B cell (primary cell): ENCODE data around the gene FAM13C. TPM values are rescaled to one million over a fixed set of nuclear protein-coding genes. Genes with fewer than 3 reads are reported as not detected.

ENCODE experiments used
- ATAC-seq: fragments of 200-7000 bp; cut with Tn5 transposase; one replicate; pipeline ENCODE4 v1.10.0; 2021; ENCODE audit warnings: low read depth, mild to moderate bottlenecking, moderate number of reproducible peaks, moderate library complexity
- CTCF ChIA-PET: fragments of 350-600 bp; sonication (Branson Sonifier 250); formaldehyde crosslinking; loops from one replicate; lab custom pipeline; 2021; ENCODE audit warnings: antibody characterized with exemption, inconsistent platforms; lab: Charles Lee
- POLR2A ChIA-PET: fragments of 350-600 bp; sonication (Branson Sonifier 250); formaldehyde crosslinking; loops from one replicate; lab custom pipeline; 2021; ENCODE audit warnings: antibody characterized with exemption; lab: Charles Lee
- DNase-seq: peaks from one replicate; pipeline ENCODE4 v3.0.0; 2013
- H2AFZ ChIP-seq: 2 replicates; pipeline ENCODE4 v1.6.1; 2012; ENCODE audit warnings: mild to moderate bottlenecking, low read depth, low read length; ENCODE audit not compliant: insufficient read depth, poor library complexity, severe bottlenecking
- H3K27ac ChIP-seq, 2 donors: 1 replicate in 1 of 2; 2 replicates in 1 of 2; pipeline ENCODE4 v1.5.1; 2012 to 2013; ENCODE audit warnings: low read length in 2 of 2, mild to moderate bottlenecking in 2 of 2, moderate library complexity in 1 of 2
- H3K27me3 ChIP-seq, 4 experiments: fragments of 200-600 bp in 1 of 4; sonication (generic) in 1 of 4; replicated peaks in 1 of 4; 1 replicate in 2 of 4; 2 replicates in 2 of 4; pipeline versions ENCODE4 v1.6.1 to v1.7.0; 2013 to 2016; ENCODE audit warnings: low read length in 3 of 4, mild to moderate bottlenecking in 2 of 4, mixed read lengths in 1 of 4, moderate library complexity in 1 of 4; ENCODE audit not compliant: insufficient read depth in 4 of 4, control insufficient read depth in 3 of 4; ENCODE audit errors: control extremely low read depth in 1 of 4
- H3K36me3 ChIP-seq, 2 experiments: replicated peaks in 1 of 2; 1 replicate in 1 of 2; 2 replicates in 1 of 2; pipeline versions ENCODE4 v1.6.1 to v1.7.1; 2013; ENCODE audit warnings: low read length in 1 of 2; ENCODE audit not compliant: insufficient read depth in 2 of 2, control insufficient read depth in 1 of 2; ENCODE audit errors: control extremely low read depth in 1 of 2, extremely low read depth in 1 of 2
- H3K4me1 ChIP-seq, 2 donors: fragments of 200-600 bp in 1 of 2; sonication (generic) in 1 of 2; 1 replicate in 1 of 2; 2 replicates in 1 of 2; pipeline versions ENCODE4 v1.5.1 to v1.6.1; 2013 to 2017; ENCODE audit warnings: low read length in 2 of 2; ENCODE audit not compliant: control insufficient read depth in 2 of 2, insufficient read depth in 2 of 2
- H3K4me2 ChIP-seq: replicated peaks from 2 replicates; pipeline ENCODE3; 2012; ENCODE audit warnings: mild to moderate bottlenecking, low read depth, low read length; ENCODE audit not compliant: poor library complexity, severe bottlenecking
- H3K4me3 ChIP-seq, 5 experiments: fragments of 200-600 bp in 1 of 5; sonication (generic) in 1 of 5; 1 replicate in 3 of 5; 2 replicates in 2 of 5; pipeline versions ENCODE4 v1.5.1 to v1.7.0; 2011 to 2016; ENCODE audit warnings: low read length in 4 of 5, mild to moderate bottlenecking in 4 of 5, low read depth in 2 of 5, control low read depth in 1 of 5, moderate library complexity in 1 of 5; ENCODE audit not compliant: insufficient read depth in 1 of 5; ENCODE audit errors: control extremely low read depth in 1 of 5, extremely low read depth in 1 of 5
- H3K79me2 ChIP-seq: fragments of 200-600 bp; sonication (generic); one replicate; pipeline ENCODE4 v1.6.0; 2016; ENCODE audit warnings: low read length; ENCODE audit not compliant: control insufficient read depth, insufficient read depth
- H3K9ac ChIP-seq: fragments of 200-600 bp; sonication (generic); 2 replicates; pipeline ENCODE4 v1.6.1; 2017; ENCODE audit warnings: mild to moderate bottlenecking, low read length, moderate library complexity
- H3K9me3 ChIP-seq, 3 donors: one replicate each; pipeline versions ENCODE4 v1.6.1 to v1.7.1; 2013; ENCODE audit warnings: low read length in 2 of 3; ENCODE audit not compliant: control insufficient read depth in 2 of 3, insufficient read depth in 1 of 3; ENCODE audit errors: control extremely low read depth in 1 of 3
- H4K20me1 ChIP-seq: 2 replicates; pipeline ENCODE4 v1.6.0; 2012; ENCODE audit warnings: mild to moderate bottlenecking, low read length; ENCODE audit not compliant: insufficient read depth, control insufficient read depth, poor library complexity, severe bottlenecking
- H3K27ac Mint-ChIP-seq: one replicate; pipeline ENCODE4 v1.8.0; 2021; ENCODE audit warnings: mixed read lengths
- H3K27me3 Mint-ChIP-seq: one replicate; pipeline ENCODE4 v1.8.0; 2021; ENCODE audit warnings: mixed read lengths
- H3K4me1 Mint-ChIP-seq: one replicate; pipeline ENCODE4 v1.8.0; 2021; ENCODE audit warnings: mixed read lengths
- H3K4me3 Mint-ChIP-seq: one replicate; pipeline ENCODE4 v1.8.0; 2021; ENCODE audit warnings: mixed read lengths
- H3K9me3 Mint-ChIP-seq: one replicate; pipeline ENCODE4 v1.8.0; 2022; ENCODE audit warnings: mixed read lengths; ENCODE audit not compliant: insufficient read depth
- EZH2 ChIP-seq: IDR thresholded peaks from 2 replicates; pipeline ENCODE4 v1.6.1; 2012; ENCODE audit warnings: borderline replicate concordance, low read depth, mild to moderate bottlenecking, moderate library complexity, low read length; ENCODE audit not compliant: insufficient read depth, poor library complexity, severe bottlenecking
- WGBS: methylation state at CpG from one replicate; pipeline ENCODE4 v1.1.5; 2013; ENCODE audit warnings: missing lambda C conversion rate; ENCODE audit not compliant: insufficient coverage; 5-methylcytosine and 5-hydroxymethylcytosine counted together
- intact Hi-C: fragments of 100-400 bp; cut with micrococcal nuclease; formaldehyde crosslinking; loops from one replicate; pipeline ENCODE4 v1.10.0; 2022
- polyA plus RNA-seq: library from polyadenylated mRNA; depleted of rRNA; stranded (reverse); fragments of >200 nt; gene quantifications from 2 replicates; pipeline ENCODE4 v1.2.3, GENCODE V29; 2012
- total RNA-seq, 2 donors: library from RNA; stranded (reverse); fragments of 120-200 nt in 1 of 2; gene quantifications; 1 replicate in 1 of 2; 2 replicates in 1 of 2; pipeline versions ENCODE4 v1.2.3 to v1.2.4, GENCODE V29; 2013 to 2022
- TF ChIP-seq, protein P1 (sequence below): fragments of 200-600 bp; IDR thresholded peaks from one replicate; pipeline ENCODE4 v1.8.0; 2022; ENCODE audit warnings: antibody characterized with exemption, mild to moderate bottlenecking

The FAM13C gene
- total and polyA plus RNA-seq, 2 donors (not counting 1 experiment from before 2014, with no cell fraction given), result not detected

DNA sequence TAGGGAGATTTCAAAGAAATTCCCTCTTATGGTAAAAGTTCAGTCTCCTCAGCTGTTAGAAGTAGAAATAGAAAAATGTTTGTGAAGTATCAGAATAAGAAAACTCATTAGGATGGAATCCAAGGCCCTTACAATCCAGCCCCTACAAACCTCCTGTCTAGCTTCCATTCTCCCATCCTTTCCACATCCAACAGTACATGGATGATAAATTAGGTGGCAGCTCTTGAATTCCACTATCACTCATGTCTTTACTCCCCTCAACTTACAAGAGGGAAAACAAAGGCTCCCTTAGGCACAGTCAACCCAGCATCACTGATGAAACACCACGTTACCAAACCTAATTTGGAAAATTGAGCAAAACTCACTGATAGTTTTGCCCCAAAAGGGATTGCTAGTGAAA, 23.0 kb downstream of the FAM13C start:
- ChIA-PET POLR2A (no interaction called here), CTCF (no interaction called here)
- no peak overlapping the region for H3K4me3 Mint-ChIP-seq
- DNase-seq (no peak), ATAC-seq (no peak)
- Histone ChIP-seq H4K20me1 (no peaks in the 10 kb centered on the region), H3K4me2 (no peak overlapping the region), H3K4me3 (no peak overlapping the region), H3K79me2 (no peaks in the 10 kb centered on the region), H3K27me3 (no peaks in the 10 kb centered on the region), H3K36me3 (no peaks in the 10 kb centered on the region), H3K27ac (no peak overlapping the region), H2AFZ (no peak overlapping the region), H3K4me1 (no peaks in the 10 kb centered on the region), H3K9ac (no peak overlapping the region), H3K9me3 (no peaks in the 10 kb centered on the region)
- TF ChIP-seq EZH2, result no peak
- TF ChIP-seq, protein P1, sequence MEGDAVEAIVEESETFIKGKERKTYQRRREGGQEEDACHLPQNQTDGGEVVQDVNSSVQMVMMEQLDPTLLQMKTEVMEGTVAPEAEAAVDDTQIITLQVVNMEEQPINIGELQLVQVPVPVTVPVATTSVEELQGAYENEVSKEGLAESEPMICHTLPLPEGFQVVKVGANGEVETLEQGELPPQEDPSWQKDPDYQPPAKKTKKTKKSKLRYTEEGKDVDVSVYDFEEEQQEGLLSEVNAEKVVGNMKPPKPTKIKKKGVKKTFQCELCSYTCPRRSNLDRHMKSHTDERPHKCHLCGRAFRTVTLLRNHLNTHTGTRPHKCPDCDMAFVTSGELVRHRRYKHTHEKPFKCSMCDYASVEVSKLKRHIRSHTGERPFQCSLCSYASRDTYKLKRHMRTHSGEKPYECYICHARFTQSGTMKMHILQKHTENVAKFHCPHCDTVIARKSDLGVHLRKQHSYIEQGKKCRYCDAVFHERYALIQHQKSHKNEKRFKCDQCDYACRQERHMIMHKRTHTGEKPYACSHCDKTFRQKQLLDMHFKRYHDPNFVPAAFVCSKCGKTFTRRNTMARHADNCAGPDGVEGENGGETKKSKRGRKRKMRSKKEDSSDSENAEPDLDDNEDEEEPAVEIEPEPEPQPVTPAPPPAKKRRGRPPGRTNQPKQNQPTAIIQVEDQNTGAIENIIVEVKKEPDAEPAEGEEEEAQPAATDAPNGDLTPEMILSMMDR, result no peak
- H3K27ac Mint-ChIP-seq, result no peak overlapping the region
- H3K4me1 Mint-ChIP-seq, result no peaks in the 10 kb centered on the region
- intact Hi-C loops, result no loop called here
- H3K27me3 Mint-ChIP-seq, result no peaks in the 10 kb centered on the region
- no peaks in the 10 kb centered on the region for H3K9me3 Mint-ChIP-seq
- WGBS, result no CpG with 5 or more reads among the region's 1 CpG

DNA sequence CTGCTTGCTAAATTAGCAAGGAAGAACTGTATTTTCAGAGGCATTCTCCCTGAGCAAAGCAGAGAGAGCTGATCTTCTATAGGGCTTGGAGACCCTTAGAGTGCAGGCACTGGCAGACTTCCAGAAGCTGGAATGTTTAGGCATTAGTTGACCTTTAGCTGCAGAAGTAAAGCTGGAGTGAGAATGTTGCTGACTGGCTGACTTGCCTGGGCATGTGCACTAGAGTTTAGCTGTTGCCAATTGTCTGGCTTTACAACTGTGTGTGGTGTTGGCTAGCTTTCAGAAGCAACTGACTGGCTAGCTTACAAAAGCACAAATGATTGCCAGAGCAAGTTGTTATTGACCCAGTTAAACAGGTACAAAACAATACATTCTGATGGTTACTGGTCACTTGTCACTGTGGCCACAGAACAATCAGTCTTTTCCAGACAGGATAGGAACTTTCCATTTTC, 25.1 kb downstream of the FAM13C start:
- no peaks in the 10 kb centered on the region for H3K79me2 ChIP-seq
- no peak for DNase-seq
- intact Hi-C loops, result no loop called here
- TF ChIP-seq EZH2, result no peak
- TF ChIP-seq, protein P1, result no peak
- no peaks in the 10 kb centered on the region for H3K4me1 Mint-ChIP-seq
- H3K27me3 ChIP-seq, result no peaks in the 10 kb centered on the region
- no peak overlapping the region for H3K4me3 ChIP-seq
- CTCF ChIA-PET, result no interaction called here
- no peak overlapping the region for H3K4me3 Mint-ChIP-seq
- no peaks in the 10 kb centered on the region for H3K9me3 Mint-ChIP-seq
- ATAC-seq, result no peak
- H4K20me1 ChIP-seq, result no peaks in the 10 kb centered on the region
- H3K27ac Mint-ChIP-seq, result no peak overlapping the region
- no peak overlapping the region for H3K4me2 ChIP-seq
- no peak overlapping the region for H2AFZ ChIP-seq
- no peak overlapping the region for H3K9ac ChIP-seq
- H3K9me3 ChIP-seq, result no peaks in the 10 kb centered on the region
- POLR2A ChIA-PET, result no interaction called here
- no peaks in the 10 kb centered on the region for H3K36me3 ChIP-seq
- no peaks in the 10 kb centered on the region for H3K4me1 ChIP-seq
- peaks cover 3% of the 10 kb centered on the region for H3K27me3 Mint-ChIP-seq
- H3K27ac ChIP-seq, result no peak overlapping the region
